Progenitor cell of endocrine pancreas (in vitro differentiated cells): ENCODE results near the gene PICK1. TPM values are rescaled to one million over a fixed set of nuclear protein-coding genes. Genes with fewer than 3 reads are reported as not detected.

Experiments
- DNase-seq: peaks from one replicate; pipeline ENCODE4 v3.0.0; 2021; ENCODE audit warnings: low spot score; ENCODE audit not compliant: unreplicated experiment
- H3K27ac Mint-ChIP-seq: 2 replicates; pipeline ENCODE4 v1.8.0; 2021; ENCODE audit warnings: mild to moderate bottlenecking, moderate library complexity, mixed read lengths
- H3K27me3 Mint-ChIP-seq: 2 replicates; pipeline ENCODE4 v1.8.0; 2021; ENCODE audit warnings: mixed read lengths
- H3K36me3 Mint-ChIP-seq: 2 replicates; pipeline ENCODE4 v1.8.0; 2022; ENCODE audit warnings: mixed read lengths; ENCODE audit not compliant: insufficient read depth
- H3K4me1 Mint-ChIP-seq: 2 replicates; pipeline ENCODE4 v1.8.0; 2021; ENCODE audit warnings: low read depth, mixed read lengths
- H3K4me3 Mint-ChIP-seq: 2 replicates; pipeline ENCODE4 v1.8.0; 2021; ENCODE audit warnings: low read depth, mild to moderate bottlenecking, moderate library complexity, mixed read lengths
- H3K9me3 Mint-ChIP-seq: 2 replicates; pipeline ENCODE4 v1.8.0; 2021; ENCODE audit warnings: low read depth, mixed read lengths
- CTCF ChIP-seq: fragments of 200-600 bp; sonication (generic); IDR thresholded peaks from one replicate; pipeline ENCODE4 v1.5.0; 2021; ENCODE audit warnings: antibody characterized with exemption, mild to moderate bottlenecking; ENCODE audit not compliant: unreplicated experiment
- total RNA-seq: library from RNA; stranded (reverse); gene quantifications from 2 replicates; pipeline ENCODE4 v1.2.1, GENCODE V29; 2021

Gene PICK1
- total RNA-seq, 1 donor from 2014 or later: 67.3 TPM

- H3K27me3 Mint-ChIP-seq: no peaks in the 10 kb centered on the region
- no peaks in the 10 kb centered on the region for H3K4me1 Mint-ChIP-seq
- no peak overlapping the region for H3K4me3 Mint-ChIP-seq
- H3K36me3 Mint-ChIP-seq: peaks cover 21% of the 10 kb centered on the region
- no peaks in the 10 kb centered on the region for H3K9me3 Mint-ChIP-seq
- no peak overlapping the region for H3K27ac Mint-ChIP-seq
- no peak for DNase-seq
- TF ChIP-seq CTCF: no peak
Measured at GRCh38 chr22:38065539-38065938, 8.3 kb downstream of the PICK1 start.

- Mint-ChIP-seq H3K4me3 (no peak overlapping the region), H3K27me3 (no peaks in the 10 kb centered on the region), H3K36me3 (peaks cover 21% of the 10 kb centered on the region)
Measured at GRCh38 chr22:38066381-38067027, 9.3 kb downstream of the PICK1 start.

GRCh38 chr22:38067028-38067415, 9.8 kb downstream of the PICK1 start:
- TF ChIP-seq CTCF: no peak
- Mint-ChIP-seq H3K27ac (no peak overlapping the region), H3K27me3 (no peaks in the 10 kb centered on the region), H3K4me1 (no peaks in the 10 kb centered on the region), H3K9me3 (no peaks in the 10 kb centered on the region), H3K4me3 (no peak overlapping the region), H3K36me3 (peaks cover 18% of the 10 kb centered on the region)
- no peak for DNase-seq

More at GRCh38 chr22:38066381-38067027, 9.3 kb downstream of the PICK1 start:
- H3K27ac Mint-ChIP-seq: no peak overlapping the region
- no peak for TF ChIP-seq CTCF
- DNase-seq: no peak
- no peaks in the 10 kb centered on the region for H3K4me1 Mint-ChIP-seq
- H3K9me3 Mint-ChIP-seq: no peaks in the 10 kb centered on the region

- Mint-ChIP-seq H3K4me1 (no peaks in the 10 kb centered on the region), H3K9me3 (no peaks in the 10 kb centered on the region), H3K4me3 (no peak overlapping the region), H3K27ac (no peak overlapping the region), H3K27me3 (no peaks in the 10 kb centered on the region), H3K36me3 (peaks cover 16% of the 10 kb centered on the region)
- no peak for DNase-seq
- TF ChIP-seq CTCF: no peak
Measured at GRCh38 chr22:38067761-38068360, 10.7 kb downstream of the PICK1 start.

- Mint-ChIP-seq H3K27me3 (no peaks in the 10 kb centered on the region), H3K4me3 (no peak overlapping the region), H3K36me3 (peaks cover 14% of the 10 kb centered on the region), H3K27ac (no peak overlapping the region), H3K4me1 (no peaks in the 10 kb centered on the region), H3K9me3 (no peaks in the 10 kb centered on the region)
- DNase-seq: no peak
- no peak for TF ChIP-seq CTCF
Measured at GRCh38 chr22:38068641-38069371, 11.6 kb downstream of the PICK1 start.
